IPS-NIHi7 (cell line): Measurements from ENCODE around the gene C19orf25.
A peak's percentile ranks its signal among the peaks of the same experiment; 100 is the strongest.
"Not testable (repeated sequence)": the region's sequence is repeated elsewhere in the genome, so short reads cannot be mapped to it uniquely, and the experiment has no call there.

ENCODE experiments used
- DNase-seq: peaks from one replicate; pipeline ENCODE4 v3.0.0; 2012; ENCODE audit warnings: mixed read lengths; ENCODE audit errors: extremely low spot score

C19orf25 gene

GRCh38 chr19:1512671-1513498 is 33.9 kb upstream of the C19orf25 start, which contains the start of gene ADAMTSL5:
Gene ADAMTSL5, minus strand, starts transcription at chr19:1513019. Its CDS starts 2,076 bp downstream, at chr19:1510943.
- peak; percentile 61 for DNase-seq

- DNase-seq: no peak
Observed at GRCh38 chr19:1511318-1512317, 32.6 kb upstream of the C19orf25 start.

- no peak for DNase-seq
Observed at GRCh38 chr19:1510807-1511206, 31.8 kb upstream of the C19orf25 start.

GRCh38 chr19:1510442-1510806 is 31.4 kb upstream of the C19orf25 start:
- no peak for DNase-seq

- no peak for DNase-seq
Observed at GRCh38 chr19:1509602-1510441, 30.8 kb upstream of the C19orf25 start.

- no peak for DNase-seq
Observed at GRCh38 chr19:1508507-1508856, 29.5 kb upstream of the C19orf25 start.

GRCh38 chr19:1507763-1508506 is 28.9 kb upstream of the C19orf25 start:
- DNase-seq: peak; percentile 99

- no peak for DNase-seq
Observed at GRCh38 chr19:1507192-1507660, 28.2 kb upstream of the C19orf25 start.

GRCh38 chr19:1505991-1506881 is 27.2 kb upstream of the C19orf25 start:
- no peak for DNase-seq

GRCh38 chr19:1505012-1505411 is 26.0 kb upstream of the C19orf25 start:
- no peak for DNase-seq

- no peak for DNase-seq
Observed at GRCh38 chr19:1503925-1504773, 25.1 kb upstream of the C19orf25 start.

GRCh38 chr19:1503089-1503924 is 24.3 kb upstream of the C19orf25 start:
- DNase-seq: peak; percentile 67

GRCh38 chr19:1502433-1503088 is 23.5 kb upstream of the C19orf25 start:
- DNase-seq: no peak

GRCh38 chr19:1501200-1501595 is 22.2 kb upstream of the C19orf25 start:
- DNase-seq: no peak

- not testable (repeated sequence) for DNase-seq
Observed at GRCh38 chr19:1499231-1499630, 20.2 kb upstream of the C19orf25 start.

- DNase-seq: no peak
Observed at GRCh38 chr19:1497578-1498235, 18.7 kb upstream of the C19orf25 start.
